Left cardiac atrium (tissue), 4 donors: Measurements from ENCODE around the gene DNLZ. TPM values are rescaled to one million over a fixed set of nuclear protein-coding genes. Genes with fewer than 3 reads are reported as not detected.
"Not testable (repeated sequence)": the region's sequence is repeated elsewhere in the genome, so short reads cannot be mapped to it uniquely, and the experiment has no call there.

Source experiments
- ATAC-seq, 2 donors: fragments of 200-7000 bp; cut with Tn5 transposase; one replicate each; pipeline ENCODE4 v1.9.1; 2020; ENCODE audit warnings: mild to moderate bottlenecking in 2 of 2, moderate library complexity in 2 of 2
- DNase-seq: peaks from one replicate; pipeline ENCODE4 v3.0.0-alpha.2; 2020
- intact Hi-C, 2 donors: fragments of 100-400 bp; cut with DNase I; formaldehyde crosslinking; loops; one replicate each; pipeline versions ENCODE4 v1.14.1 to v1.15.1; 2022 to 2023
- total RNA-seq, 2 donors: library from RNA; stranded (reverse); fragmentation: NEBNext Ultra II Directional; extraction: Animal tissue kit (Norgen Biotek cat#: 25700); gene quantifications; one replicate each; pipeline ENCODE4 v1.2.1, GENCODE V29; 2021
- donor health status: DM: no; HTN: yes; CAD: no.
- donor health status: DM: no; HTN: yes; CAD: no; lungs with severe emphysema.
- donor health status: DM: yes; HTN: yes; CAD: no.
- donor health status: Dilated cardiomyopathy.

Gene DNLZ
- total RNA-seq, 2 donors from 2014 or later, result 23.2 to 30.6 TPM

- intact Hi-C loops, result no loop called here
- DNase-seq (no peak), ATAC-seq (no peak)
These were observed 2.3 kb upstream of the DNLZ start for GRCh38 chr9:136365775-136366222.

- DNase-seq, result no peak
- intact Hi-C loops, result no loop called here
These were observed 1.6 kb upstream of the DNLZ start for GRCh38 chr9:136364942-136365774.

GRCh38 chr9:136363949-136364748 lies 605 bp upstream of the DNLZ start:
- DNase-seq (no peak), ATAC-seq (no peak)
- intact Hi-C loops, result no loop called here

More at GRCh38 chr9:136364942-136365774, 1.6 kb upstream of the DNLZ start:
- ATAC-seq, result no peak

- intact Hi-C loops, result no loop called here
- ATAC-seq (no peak), DNase-seq (no peak)
These were observed 1.1 kb downstream of the DNLZ start for GRCh38 chr9:136362450-136362784.

- DNase-seq (no peak), ATAC-seq (no peak)
- intact Hi-C loops, result no loop called here
These were observed 1.6 kb downstream of the DNLZ start for GRCh38 chr9:136361754-136362449.

- intact Hi-C loops, result no loop called here
- DNase-seq (no peak), ATAC-seq (no peak)
These were observed 2.3 kb downstream of the DNLZ start for GRCh38 chr9:136361047-136361753.

GRCh38 chr9:136359774-136360718 lies 3.5 kb downstream of the DNLZ start:
- intact Hi-C loops, result no loop called here

GRCh38 chr9:136358888-136359287 lies 4.7 kb downstream of the DNLZ start:
- DNase-seq (no peak), ATAC-seq (no peak)
- intact Hi-C loops, result no loop called here

More at GRCh38 chr9:136359774-136360718, 3.5 kb downstream of the DNLZ start:
- ATAC-seq (no peak), DNase-seq (no peak)

GRCh38 chr9:136358016-136358415 lies 5.5 kb downstream of the DNLZ start:
- DNase-seq, result no peak
- intact Hi-C loops, result no loop called here
- no peak for ATAC-seq

GRCh38 chr9:136357202-136357725 lies 6.3 kb downstream of the DNLZ start:
- DNase-seq (no peak), ATAC-seq (no peak)
- intact Hi-C loops, result no loop called here

- DNase-seq, result no peak
- intact Hi-C loops, result no loop called here
- ATAC-seq, result no peak
These were observed 7.7 kb downstream of the DNLZ start for GRCh38 chr9:136355616-136356557.

GRCh38 chr9:136354592-136355085 lies 8.9 kb downstream of the DNLZ start:
- DNase-seq (peak; percentile 75), ATAC-seq (peak; percentile 49 to 55)
- intact Hi-C loops, result no loop called here

GRCh38 chr9:136353757-136354488 lies 9.6 kb downstream of the DNLZ start:
- ATAC-seq, result peak; percentile 3 to 5
- intact Hi-C loops, result no loop called here
- no peak for DNase-seq

- DNase-seq (no peak), ATAC-seq (no peak)
- intact Hi-C loops, result no loop called here
These were observed 10.5 kb downstream of the DNLZ start for GRCh38 chr9:136353088-136353487.

- ATAC-seq (peak; percentile 8 to 31), DNase-seq (no peak)
- intact Hi-C loops, result no loop called here
These were observed 10.9 kb downstream of the DNLZ start for GRCh38 chr9:136352682-136353081.

- DNase-seq, intact Hi-C loops, ATAC-seq: not testable (repeated sequence)
These were observed 11.7 kb downstream of the DNLZ start for GRCh38 chr9:136351868-136352267.
